PC-9 (cell line): ENCODE results near the gene GPR37L1. TPM values are rescaled to one million over a fixed set of nuclear protein-coding genes. Genes with fewer than 3 reads are reported as not detected.
"Not testable (repeated sequence)": the region's sequence is repeated elsewhere in the genome, so short reads cannot be mapped to it uniquely, and the experiment has no call there.

ENCODE experiments used
- BruUV-seq: library from RNA; stranded (reverse); fragments of 400-500 nt; replicated peaks from 2 replicates; lab custom pipeline; 2021; lab: Mats Ljungman, UMichigan
- CTCF ChIA-PET: fragments of 300-600 bp; sonication (Branson Sonifier 250); formaldehyde crosslinking; loops from one replicate; lab custom pipeline; 2022; ENCODE audit warnings: antibody characterized with exemption; lab: Charles Lee
- POLR2A ChIA-PET: fragments of 300-600 bp; sonication (Branson Sonifier 250); formaldehyde crosslinking; loops from one replicate; lab custom pipeline; 2022; ENCODE audit warnings: antibody characterized with exemption; ENCODE audit not compliant: unreplicated experiment; lab: Charles Lee
- DNase-seq, 2 experiments: peaks; one replicate each; pipeline versions ENCODE4 v3.0.0 to v3.0.0-alpha.2; 2015 to 2022; ENCODE audit warnings: mixed read lengths in 1 of 2
- H2AFZ ChIP-seq: fragments of 200-600 bp; sonication (generic); 2 replicates; pipeline ENCODE4 v1.8.1; 2017; ENCODE audit warnings: antibody characterized with exemption
- H3F3A ChIP-seq: fragments of 200-600 bp; sonication (generic); 2 replicates; pipeline ENCODE4 v1.8.1; 2017; ENCODE audit warnings: antibody characterized with exemption, mild to moderate bottlenecking, low read depth; ENCODE audit not compliant: insufficient read depth
- H3K27ac ChIP-seq: fragments of 200-600 bp; sonication (generic); 2 replicates; pipeline ENCODE4 v1.6.1; 2016; ENCODE audit warnings: mixed run types
- H3K27me3 ChIP-seq: fragments of 200-600 bp; sonication (generic); 2 replicates; pipeline ENCODE4 v1.6.1; 2016; ENCODE audit warnings: low read depth, mixed run types; ENCODE audit not compliant: insufficient read depth
- H3K36me3 ChIP-seq: fragments of 200-600 bp; sonication (generic); 2 replicates; pipeline ENCODE4 v1.6.1; 2016; ENCODE audit warnings: low read depth, mixed run types
- H3K4me1 ChIP-seq: fragments of 200-600 bp; sonication (generic); replicated peaks from 2 replicates; pipeline ENCODE4 v1.6.1; 2016; ENCODE audit warnings: mixed run types; ENCODE audit not compliant: insufficient read depth
- H3K4me2 ChIP-seq: fragments of 200-600 bp; sonication (generic); 2 replicates; pipeline ENCODE4 v1.6.1; 2017; ENCODE audit warnings: mixed run types
- H3K4me3 ChIP-seq: fragments of 200-600 bp; sonication (generic); 2 replicates; pipeline ENCODE4 v1.6.1; 2016; ENCODE audit warnings: mixed run types
- H3K79me2 ChIP-seq: fragments of 200-600 bp; sonication (generic); 2 replicates; pipeline ENCODE4 v1.6.1; 2017; ENCODE audit warnings: low read depth, mixed run types
- H3K9me2 ChIP-seq: fragments of 200-600 bp; sonication (generic); 2 replicates; pipeline ENCODE4 v1.8.1; 2017; ENCODE audit warnings: mild to moderate bottlenecking; ENCODE audit not compliant: insufficient read depth
- H3K9me3 ChIP-seq: fragments of 200-600 bp; sonication (generic); 2 replicates; pipeline ENCODE4 v1.8.1; 2016; ENCODE audit warnings: low read depth; ENCODE audit not compliant: insufficient read depth
- H4K20me1 ChIP-seq: fragments of 200-600 bp; sonication (generic); 2 replicates; pipeline ENCODE4 v1.8.1; 2017; ENCODE audit not compliant: insufficient read depth
- CTCF ChIP-seq: fragments of 200-600 bp; sonication (generic); conservative IDR thresholded peaks from 2 replicates; pipeline ENCODE4 v1.6.1; 2017; ENCODE audit warnings: mixed run types, antibody characterized with exemption, mild to moderate bottlenecking, moderate library complexity
- EZH2 ChIP-seq: fragments of 200-600 bp; sonication (generic); IDR thresholded peaks from 2 replicates; pipeline ENCODE4 v1.8.0; 2017; ENCODE audit warnings: antibody characterized with exemption, low read depth
- intact Hi-C: fragments of 100-400 bp; cut with micrococcal nuclease; formaldehyde crosslinking; loops from one replicate; pipeline ENCODE4 v1.10.0; 2022; ENCODE audit not compliant: unreplicated experiment
- total RNA-seq: library from RNA; stranded (reverse); gene quantifications from 2 replicates; pipeline ENCODE4 v1.2.3, GENCODE V29; 2021

The GPR37L1 gene
- total RNA-seq, 1 experiment from 2014 or later = 0.33 TPM

GRCh38 chr1:202134645-202135172 lies 12.0 kb downstream of the GPR37L1 start:
- no peak overlapping the region for H3K27ac ChIP-seq
- no TSS peak for BruUV-seq
- no peak overlapping the region for H3K4me2 ChIP-seq
- no peak overlapping the region for H2AFZ ChIP-seq
- no peaks in the 10 kb centered on the region for H3K9me3 ChIP-seq
- H3K27me3 ChIP-seq = no peaks in the 10 kb centered on the region
- DNase-seq = no peak
- no peak overlapping the region for H3K4me3 ChIP-seq
- peaks cover 12% of the 10 kb centered on the region for H3K4me1 ChIP-seq
- H3F3A ChIP-seq = peaks cover 28% of the 10 kb centered on the region
- intact Hi-C loops = loop anchor here (1.0 kb wide), 3 partner anchors 12 to 239 kb away; partner anchors contain the start of gene GPR37L1
- H3K79me2 ChIP-seq = peaks cover 8% of the 10 kb centered on the region; the same call in 1 of the 2 replicates
- no peaks in the 10 kb centered on the region for H3K9me2 ChIP-seq
- TF ChIP-seq EZH2 (no peak), CTCF (no peak)
- H3K36me3 ChIP-seq = 0 out of 2 replicates have a peak, but pooled peaks cover 6% of the 10 kb centered on the region
- CTCF ChIA-PET = interaction anchor here (0.6 to 1.2 kb wide), 4 partner anchors 129 to 248 kb away, joined by 3 to 4 read pairs (median 3); no protein-coding TSS in a partner anchor
- POLR2A ChIA-PET = interaction anchor here (0.6 kb wide), 1 partner anchor 65 kb away, joined by 5 read pairs; no protein-coding TSS in a partner anchor
- peaks cover 5% of the 10 kb centered on the region; the same call in 1 of the 2 replicates for H4K20me1 ChIP-seq

GRCh38 chr1:202135221-202135721 lies 12.6 kb downstream of the GPR37L1 start:
- ChIA-PET POLR2A (interaction anchor here (0.6 kb wide), 2 partner anchors 65 to 236 kb away, joined by 3 to 5 read pairs; no protein-coding TSS in a partner anchor), CTCF (interaction anchor here (0.6 to 1.2 kb wide), 6 partner anchors 78 to 239 kb away, joined by 3 to 4 read pairs (median 3); no protein-coding TSS in a partner anchor)
- Histone ChIP-seq H3K36me3 (0 out of 2 replicates have a peak, but pooled peaks cover 6% of the 10 kb centered on the region), H3K4me2 (no peak overlapping the region), H2AFZ (no peak overlapping the region), H3F3A (peaks cover 28% of the 10 kb centered on the region), H3K9me2 (no peaks in the 10 kb centered on the region), H3K27me3 (no peaks in the 10 kb centered on the region), H4K20me1 (peaks cover 6% of the 10 kb centered on the region; the same call in 1 of the 2 replicates), H3K9me3 (no peaks in the 10 kb centered on the region), H3K79me2 (peaks cover 8% of the 10 kb centered on the region; the same call in 1 of the 2 replicates), H3K4me1 (peaks cover 12% of the 10 kb centered on the region), H3K27ac (no peak overlapping the region), H3K4me3 (no peak overlapping the region)
- no TSS peak for BruUV-seq
- intact Hi-C loops = loop anchor here (1.0 kb wide), 3 partner anchors 13 to 240 kb away; partner anchors contain the start of gene GPR37L1
- DNase-seq = peak; percentile 49 to 50
- peak; percentile 90 for TF ChIP-seq CTCF
- no peak for TF ChIP-seq EZH2

GRCh38 chr1:202140833-202141232 lies 18.1 kb downstream of the GPR37L1 start:
- DNase-seq = no peak
- no TSS peak for BruUV-seq
- Histone ChIP-seq H2AFZ (no peak overlapping the region), H3K4me2 (no peak overlapping the region), H3K9me3 (no peaks in the 10 kb centered on the region), H3K9me2 (no peaks in the 10 kb centered on the region), H3F3A (peaks cover 25% of the 10 kb centered on the region; the same call in 1 of the 2 replicates), H3K27me3 (no peaks in the 10 kb centered on the region), H3K4me3 (no peak overlapping the region), H3K4me1 (peaks cover 15% of the 10 kb centered on the region), H3K27ac (no peak overlapping the region), H3K79me2 (peaks cover 45% of the 10 kb centered on the region), H4K20me1 (peaks cover 34% of the 10 kb centered on the region), H3K36me3 (0 out of 2 replicates have a peak, but pooled peaks cover 8% of the 10 kb centered on the region)
- ChIA-PET POLR2A (no interaction called here), CTCF (no interaction called here)
- no peak for TF ChIP-seq EZH2
- no peak for TF ChIP-seq CTCF
- intact Hi-C loops = no loop called here

GRCh38 chr1:202141468-202141867 lies 18.8 kb downstream of the GPR37L1 start:
- H3K36me3 ChIP-seq, H2AFZ ChIP-seq, intact Hi-C loops, H3K4me2 ChIP-seq, H3K9me2 ChIP-seq, H3K9me3 ChIP-seq, DNase-seq, H3K4me3 ChIP-seq, H3K27me3 ChIP-seq, POLR2A ChIA-PET, H3K27ac ChIP-seq, BruUV-seq: not testable (repeated sequence)
- CTCF ChIA-PET = interaction anchor here (0.5 kb wide), 1 partner anchor 629 kb away, joined by 3 read pairs; no protein-coding TSS in a partner anchor
- H3K79me2 ChIP-seq = peaks cover 45% of the 10 kb centered on the region
- peaks cover 15% of the 10 kb centered on the region for H3K4me1 ChIP-seq
- peaks cover 25% of the 10 kb centered on the region; the same call in 1 of the 2 replicates for H3F3A ChIP-seq
- peaks cover 34% of the 10 kb centered on the region for H4K20me1 ChIP-seq
